ENCODE measurements around the gene NTN5. TPM values are rescaled to one million over a fixed set of nuclear protein-coding genes. Genes with fewer than 3 reads are reported as not detected.

Gene NTN5
- total and polyA plus RNA-seq, 2 of the 4 experiments (the other 2 are of a cell fraction) = 0.19 TPM; not detected in 1

DNA sequence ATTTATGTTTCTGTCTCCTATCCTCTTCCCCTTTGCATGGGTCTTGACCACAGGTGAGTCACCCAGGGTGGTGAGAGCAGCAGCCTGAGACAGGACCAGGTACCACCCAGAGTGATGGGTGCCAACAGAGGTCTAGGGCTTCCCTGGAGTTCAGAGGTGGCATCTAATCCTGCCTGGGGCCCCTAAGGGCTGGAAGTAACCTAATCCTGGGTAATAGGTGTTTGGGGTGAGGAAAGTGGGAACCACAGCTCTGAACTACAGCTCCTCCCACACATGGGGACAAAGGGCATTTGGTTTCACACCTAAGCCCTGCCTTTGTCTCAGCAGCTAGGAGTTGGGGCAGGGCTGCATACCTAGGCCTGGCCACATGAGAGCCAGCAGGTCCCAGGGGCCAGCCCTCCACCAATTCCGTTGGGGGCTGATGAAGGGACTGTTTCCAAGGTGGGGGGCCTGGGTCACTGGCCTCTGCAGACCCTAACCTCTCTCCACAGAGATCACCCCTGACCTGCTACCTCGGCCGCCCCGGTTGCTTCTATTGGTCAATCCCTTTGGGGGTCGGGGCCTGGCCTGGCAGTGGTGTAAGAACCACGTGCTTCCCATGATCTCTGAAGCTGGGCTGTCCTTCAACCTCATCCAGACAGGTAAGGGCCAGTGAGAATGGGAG lies 45.5 kb downstream of the NTN5 start:
- Histone ChIP-seq H3K36me3 (ENCODE audit: control insufficient read depth, insufficient read depth, low read length) (peaks cover 6% of the 10 kb centered on the region; the same call in 1 of the 2 replicates), H3K79me1 (ENCODE audit: low read depth in 1 of 2, low read length in 2 of 2) (peaks cover 4 to 23% of the 10 kb centered on the region in 2 experiments; a peak in 3 of 4 replicates), H3K9me3 (ENCODE audit: control insufficient read depth, insufficient read depth, low read length) (no peaks in the 10 kb centered on the region), H2AFZ (replicated peaks; ENCODE audit: low read length, poor library complexity) (no peak overlapping the region), H3K27me3 (ENCODE audit: control insufficient read depth, insufficient read depth, low read length) (no peaks in the 10 kb centered on the region), H3K18ac (ENCODE audit: low read depth, low read length) (no peak overlapping the region), H4K8ac (ENCODE audit: low read depth in 2 of 2, low read length in 2 of 2) (no peak overlapping the region), H3K56ac (ENCODE audit: extremely low read depth, insufficient read depth, low read length) (no peak overlapping the region), H2AK9ac (replicated peaks; ENCODE audit: low read depth, low read length, poor library complexity) (no peak overlapping the region), H3K9ac (ENCODE audit: low read depth, low read length) (no peak overlapping the region), H2AK5ac (ENCODE audit: low read depth, low read length) (no peak overlapping the region), H2BK120ac (ENCODE audit: low read depth, low read length) (no peak overlapping the region), H3K4me2 (ENCODE audit: low read depth, low read length) (no peak overlapping the region), H3K23ac (ENCODE audit: low read depth, low read length) (no peak overlapping the region), H4K5ac (ENCODE audit: low read depth, low read length) (no peak overlapping the region), H2BK15ac (ENCODE audit: low read depth, low read length) (no peak overlapping the region), H4K20me1 (ENCODE audit: insufficient read depth, low read length) (no peaks in the 10 kb centered on the region), H3K4me3 (ENCODE audit: insufficient read depth, low read depth, low read length) (no peak overlapping the region), H2BK20ac (ENCODE audit: low read depth, low read length) (no peak overlapping the region), H4K91ac (ENCODE audit: insufficient read depth, low read depth, low read length) (no peak overlapping the region), H2BK5ac (ENCODE audit: low read depth, low read length, poor library complexity, severe bottlenecking) (no peak overlapping the region), H3K27ac (ENCODE audit: insufficient read depth, low read length) (no peak overlapping the region), H3K9me1 (ENCODE audit: insufficient read depth, low read length) (peaks cover 4% of the 10 kb centered on the region; the same call in 1 of the 2 replicates), H3K14ac (replicated peaks; ENCODE audit: low read depth, low read length) (no peak overlapping the region), H3K4ac (ENCODE audit: low read depth, low read length) (no peak overlapping the region), H3K4me1 (ENCODE audit: control insufficient read depth, insufficient read depth, low read length) (peaks cover 21% of the 10 kb centered on the region)
- no TSS peak for BruUV-seq (replicated peaks)
- TF ChIP-seq FOS (IDR thresholded peaks at IDR 0.05; ENCODE audit: low read depth, low read length) = no peak
- TF ChIP-seq CEBPB (IDR thresholded peaks at IDR 0.05; ENCODE audit: low read depth, low read length) = no peak
- no peak for TF ChIP-seq BHLHE40 (IDR thresholded peaks at IDR 0.05; ENCODE audit: low read depth, low read length)
- TF ChIP-seq, protein P1, sequence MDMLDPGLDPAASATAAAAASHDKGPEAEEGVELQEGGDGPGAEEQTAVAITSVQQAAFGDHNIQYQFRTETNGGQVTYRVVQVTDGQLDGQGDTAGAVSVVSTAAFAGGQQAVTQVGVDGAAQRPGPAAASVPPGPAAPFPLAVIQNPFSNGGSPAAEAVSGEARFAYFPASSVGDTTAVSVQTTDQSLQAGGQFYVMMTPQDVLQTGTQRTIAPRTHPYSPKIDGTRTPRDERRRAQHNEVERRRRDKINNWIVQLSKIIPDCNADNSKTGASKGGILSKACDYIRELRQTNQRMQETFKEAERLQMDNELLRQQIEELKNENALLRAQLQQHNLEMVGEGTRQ (IDR thresholded peaks at IDR 0.05; ENCODE audit: low read depth, low read length) = no peak
- no peak for TF ChIP-seq RCOR1 (IDR thresholded peaks at IDR 0.05; ENCODE audit: insufficient replicate concordance, low read length)
- no peak for TF ChIP-seq MAFK (IDR thresholded peaks at IDR 0.05; ENCODE audit: low read depth, low read length)
- TF ChIP-seq MAZ (IDR thresholded peaks at IDR 0.05; ENCODE audit: borderline replicate concordance, low read depth, low read length) = no peak
- no peak for TF ChIP-seq POLR2A (IDR thresholded peaks at IDR 0.05; ENCODE audit: low read depth, low read length)
- CTCF ChIA-PET = no interaction called here
- intact Hi-C loops (cut with micrococcal nuclease) (no loop called here), in situ Hi-C loops (cut with MboI; ENCODE audit: low sequenced_read_pairs) (no loop called here), dilution Hi-C loops (cut with HindIII; ENCODE audit: low sequenced_read_pairs, unreplicated experiment) (no loop called here)
- no peak for DNase-seq
- no peak for ATAC-seq (ENCODE audit: low read depth)
- WGBS, 2 experiments (ENCODE audit: extremely low coverage in 2 of 2, insufficient read length in 1 of 2) = no CpG with 5 or more reads among the region's 6 CpGs
- POLR2A ChIA-PET (ENCODE audit: unreplicated experiment) = no interaction called here

All from IMR-90 (cell line).